ENCODE data around the gene DZIP1. TPM values are rescaled to one million over a fixed set of nuclear protein-coding genes. Genes with fewer than 3 reads are reported as not detected.

The DZIP1 gene
- total RNA-seq, 1 donor from 2014 or later = 11.0 TPM

GRCh38 chr13:95605448-95606125, 38.9 kb downstream of the DZIP1 start:
- H3K27ac ChIP-seq (ENCODE audit: low read depth, low read length) = no peak overlapping the region
- H3K4me1 ChIP-seq (ENCODE audit: control insufficient read depth in 3 of 3, insufficient read depth in 3 of 3, low read length in 3 of 3) = peaks cover 0 to 2% (median 0%) of the 10 kb centered on the region in 3 donors
- peaks cover 0 to 11% (median 0%) of the 10 kb centered on the region in 3 donors for H3K36me3 ChIP-seq (ENCODE audit: control insufficient read depth in 3 of 3, insufficient read depth in 3 of 3, low read length in 3 of 3)
- peaks cover 0 to 6% (median 5%) of the 10 kb centered on the region in 3 donors for H3K27me3 ChIP-seq (ENCODE audit: control insufficient read depth in 3 of 3, insufficient read depth in 3 of 3, low read length in 3 of 3)
- H3K9ac ChIP-seq (ENCODE audit: low read depth in 1 of 3, low read length in 3 of 3) = no peak overlapping the region
- no peak overlapping the region for H3K4me3 ChIP-seq (ENCODE audit: low read length in 3 of 3)
- no peaks in the 10 kb centered on the region for H3K9me3 ChIP-seq (ENCODE audit: control insufficient read depth in 3 of 3, low read length in 3 of 3)

GRCh38 chr13:95604556-95604915, 40.0 kb downstream of the DZIP1 start:
- peaks cover 0 to 11% (median 0%) of the 10 kb centered on the region in 3 donors for H3K36me3 ChIP-seq (ENCODE audit: control insufficient read depth in 3 of 3, insufficient read depth in 3 of 3, low read length in 3 of 3)
- H3K4me3 ChIP-seq (ENCODE audit: low read length in 3 of 3) = no peak overlapping the region
- peaks cover 0 to 6% (median 5%) of the 10 kb centered on the region in 3 donors for H3K27me3 ChIP-seq (ENCODE audit: control insufficient read depth in 3 of 3, insufficient read depth in 3 of 3, low read length in 3 of 3)
- H3K4me1 ChIP-seq (ENCODE audit: control insufficient read depth in 3 of 3, insufficient read depth in 3 of 3, low read length in 3 of 3) = peaks cover 0 to 2% (median 0%) of the 10 kb centered on the region in 3 donors
- no peak overlapping the region for H3K9ac ChIP-seq (ENCODE audit: low read depth in 1 of 3, low read length in 3 of 3)
- no peak overlapping the region for H3K27ac ChIP-seq (ENCODE audit: low read depth, low read length)
- H3K9me3 ChIP-seq (ENCODE audit: control insufficient read depth in 3 of 3, low read length in 3 of 3) = no peaks in the 10 kb centered on the region

- Histone ChIP-seq H3K9ac (ENCODE audit: low read depth in 1 of 3, low read length in 3 of 3) (no peak overlapping the region), H3K4me3 (ENCODE audit: low read length in 3 of 3) (no peak overlapping the region), H3K27ac (ENCODE audit: low read depth, low read length) (no peak overlapping the region), H3K36me3 (ENCODE audit: control insufficient read depth in 3 of 3, insufficient read depth in 3 of 3, low read length in 3 of 3) (peaks cover 0 to 11% (median 0%) of the 10 kb centered on the region in 3 donors), H3K9me3 (ENCODE audit: control insufficient read depth in 3 of 3, low read length in 3 of 3) (no peaks in the 10 kb centered on the region), H3K27me3 (ENCODE audit: control insufficient read depth in 3 of 3, insufficient read depth in 3 of 3, low read length in 3 of 3) (peaks cover 0 to 6% (median 5%) of the 10 kb centered on the region in 3 donors), H3K4me1 (ENCODE audit: control insufficient read depth in 3 of 3, insufficient read depth in 3 of 3, low read length in 3 of 3) (peaks cover 0 to 2% (median 0%) of the 10 kb centered on the region in 3 donors)
These were observed 40.5 kb downstream of the DZIP1 start for GRCh38 chr13:95603887-95604555.

- Histone ChIP-seq H3K4me3 (ENCODE audit: low read length in 3 of 3) (no peak overlapping the region), H3K9me3 (ENCODE audit: control insufficient read depth in 3 of 3, low read length in 3 of 3) (no peaks in the 10 kb centered on the region), H3K4me1 (ENCODE audit: control insufficient read depth in 3 of 3, insufficient read depth in 3 of 3, low read length in 3 of 3) (no peaks in the 10 kb centered on the region), H3K27ac (ENCODE audit: low read depth, low read length) (no peak overlapping the region), H3K27me3 (ENCODE audit: control insufficient read depth in 3 of 3, insufficient read depth in 3 of 3, low read length in 3 of 3) (peaks cover 0 to 6% (median 5%) of the 10 kb centered on the region in 3 donors), H3K9ac (ENCODE audit: low read depth in 1 of 3, low read length in 3 of 3) (no peak overlapping the region), H3K36me3 (ENCODE audit: control insufficient read depth in 3 of 3, insufficient read depth in 3 of 3, low read length in 3 of 3) (peaks cover 0 to 11% (median 0%) of the 10 kb centered on the region in 3 donors)
These were observed 42.6 kb downstream of the DZIP1 start for GRCh38 chr13:95601906-95602305.

- Histone ChIP-seq H3K27me3 (ENCODE audit: control insufficient read depth in 3 of 3, insufficient read depth in 3 of 3, low read length in 3 of 3) (peaks cover 0 to 6% (median 5%) of the 10 kb centered on the region in 3 donors), H3K27ac (ENCODE audit: low read depth, low read length) (no peak overlapping the region), H3K9ac (ENCODE audit: low read depth in 1 of 3, low read length in 3 of 3) (no peak overlapping the region), H3K4me1 (ENCODE audit: control insufficient read depth in 3 of 3, insufficient read depth in 3 of 3, low read length in 3 of 3) (no peaks in the 10 kb centered on the region), H3K36me3 (ENCODE audit: control insufficient read depth in 3 of 3, insufficient read depth in 3 of 3, low read length in 3 of 3) (peaks cover 0 to 11% (median 0%) of the 10 kb centered on the region in 3 donors), H3K4me3 (ENCODE audit: low read length in 3 of 3) (no peak overlapping the region), H3K9me3 (ENCODE audit: control insufficient read depth in 3 of 3, low read length in 3 of 3) (no peaks in the 10 kb centered on the region)
These were observed 43.3 kb downstream of the DZIP1 start for GRCh38 chr13:95601216-95601615.

- Histone ChIP-seq H3K9ac (ENCODE audit: low read depth in 1 of 3, low read length in 3 of 3) (no peak overlapping the region), H3K27ac (ENCODE audit: low read depth, low read length) (no peak overlapping the region), H3K4me1 (ENCODE audit: control insufficient read depth in 3 of 3, insufficient read depth in 3 of 3, low read length in 3 of 3) (no peaks in the 10 kb centered on the region), H3K4me3 (ENCODE audit: low read length in 3 of 3) (no peak overlapping the region), H3K27me3 (ENCODE audit: control insufficient read depth in 3 of 3, insufficient read depth in 3 of 3, low read length in 3 of 3) (peaks cover 0 to 5% (median 3%) of the 10 kb centered on the region in 3 donors), H3K9me3 (ENCODE audit: control insufficient read depth in 3 of 3, low read length in 3 of 3) (no peaks in the 10 kb centered on the region), H3K36me3 (ENCODE audit: control insufficient read depth in 3 of 3, insufficient read depth in 3 of 3, low read length in 3 of 3) (peaks cover 0 to 2% (median 0%) of the 10 kb centered on the region in 3 donors)
These were observed 47.8 kb downstream of the DZIP1 start for GRCh38 chr13:95596701-95597100.

GRCh38 chr13:95593462-95593861, 51.0 kb downstream of the DZIP1 start:
- H3K9me3 ChIP-seq (ENCODE audit: control insufficient read depth in 3 of 3, low read length in 3 of 3) = no peaks in the 10 kb centered on the region
- no peak overlapping the region for H3K27ac ChIP-seq (ENCODE audit: low read depth, low read length)
- H3K4me1 ChIP-seq (ENCODE audit: control insufficient read depth in 3 of 3, insufficient read depth in 3 of 3, low read length in 3 of 3) = no peaks in the 10 kb centered on the region
- H3K4me3 ChIP-seq (ENCODE audit: low read length in 3 of 3) = no peak overlapping the region
- no peaks in the 10 kb centered on the region for H3K27me3 ChIP-seq (ENCODE audit: control insufficient read depth in 3 of 3, insufficient read depth in 3 of 3, low read length in 3 of 3)
- no peaks in the 10 kb centered on the region for H3K36me3 ChIP-seq (ENCODE audit: control insufficient read depth in 3 of 3, insufficient read depth in 3 of 3, low read length in 3 of 3)
- no peak overlapping the region for H3K9ac ChIP-seq (ENCODE audit: low read depth in 1 of 3, low read length in 3 of 3)

- Histone ChIP-seq H3K9ac (ENCODE audit: low read depth in 1 of 3, low read length in 3 of 3) (no peak overlapping the region), H3K4me1 (ENCODE audit: control insufficient read depth in 3 of 3, insufficient read depth in 3 of 3, low read length in 3 of 3) (no peaks in the 10 kb centered on the region), H3K4me3 (ENCODE audit: low read length in 3 of 3) (no peak overlapping the region), H3K36me3 (ENCODE audit: control insufficient read depth in 3 of 3, insufficient read depth in 3 of 3, low read length in 3 of 3) (no peaks in the 10 kb centered on the region), H3K9me3 (ENCODE audit: control insufficient read depth in 3 of 3, low read length in 3 of 3) (no peaks in the 10 kb centered on the region), H3K27me3 (ENCODE audit: control insufficient read depth in 3 of 3, insufficient read depth in 3 of 3, low read length in 3 of 3) (no peaks in the 10 kb centered on the region), H3K27ac (ENCODE audit: low read depth, low read length) (no peak overlapping the region)
These were observed 55.8 kb downstream of the DZIP1 start for GRCh38 chr13:95588721-95589120.

- no peak overlapping the region for H3K27ac ChIP-seq (ENCODE audit: low read depth, low read length)
- H3K9ac ChIP-seq (ENCODE audit: low read depth in 1 of 3, low read length in 3 of 3) = no peak overlapping the region
- no peak overlapping the region for H3K4me3 ChIP-seq (ENCODE audit: low read length in 3 of 3)
- no peaks in the 10 kb centered on the region for H3K36me3 ChIP-seq (ENCODE audit: control insufficient read depth in 3 of 3, insufficient read depth in 3 of 3, low read length in 3 of 3)
- H3K4me1 ChIP-seq (ENCODE audit: control insufficient read depth in 3 of 3, insufficient read depth in 3 of 3, low read length in 3 of 3) = no peaks in the 10 kb centered on the region
- H3K9me3 ChIP-seq (ENCODE audit: control insufficient read depth in 3 of 3, low read length in 3 of 3) = no peaks in the 10 kb centered on the region
- no peaks in the 10 kb centered on the region for H3K27me3 ChIP-seq (ENCODE audit: control insufficient read depth in 3 of 3, insufficient read depth in 3 of 3, low read length in 3 of 3)
These were observed 56.4 kb downstream of the DZIP1 start for GRCh38 chr13:95588134-95588533.

- H3K9ac ChIP-seq (ENCODE audit: low read depth in 1 of 3, low read length in 3 of 3) = no peak overlapping the region
- no peaks in the 10 kb centered on the region for H3K4me1 ChIP-seq (ENCODE audit: control insufficient read depth in 3 of 3, insufficient read depth in 3 of 3, low read length in 3 of 3)
- H3K36me3 ChIP-seq (ENCODE audit: control insufficient read depth in 3 of 3, insufficient read depth in 3 of 3, low read length in 3 of 3) = no peaks in the 10 kb centered on the region
- H3K4me3 ChIP-seq (ENCODE audit: low read length in 3 of 3) = no peak overlapping the region
- no peaks in the 10 kb centered on the region for H3K27me3 ChIP-seq (ENCODE audit: control insufficient read depth in 3 of 3, insufficient read depth in 3 of 3, low read length in 3 of 3)
- H3K9me3 ChIP-seq (ENCODE audit: control insufficient read depth in 3 of 3, low read length in 3 of 3) = no peaks in the 10 kb centered on the region
- H3K27ac ChIP-seq (ENCODE audit: low read depth, low read length) = no peak overlapping the region
These were observed 58.6 kb downstream of the DZIP1 start for GRCh38 chr13:95585867-95586266.

Measured in skeletal muscle tissue (tissue), 4 donors.